H1 (cell line): Measurements from ENCODE around the gene HSPB1. TPM values are rescaled to one million over a fixed set of nuclear protein-coding genes. Genes with fewer than 3 reads are reported as not detected.

Experiments
- CTCF ChIA-PET: fragments of 300-600 bp; sonication (Branson Sonifier 250); formaldehyde crosslinking; loops from one replicate; lab custom pipeline; 2021; ENCODE audit not compliant: partially characterized antibody; lab: Charles Lee
- POLR2A ChIA-PET: fragments of 300-600 bp; sonication (Branson Sonifier 250); formaldehyde crosslinking; loops from one replicate; lab custom pipeline; 2021; ENCODE audit warnings: inconsistent platforms; ENCODE audit not compliant: partially characterized antibody; lab: Charles Lee
- DNase-seq, 2 experiments: peaks; one replicate each; pipeline versions ENCODE4 v3.0.0 to v3.0.0-alpha.2; 2010 to 2022; ENCODE audit warnings: low spot score in 2 of 2, low read depth in 1 of 2, mixed read lengths in 1 of 2
- FAIRE-seq: peaks from 2 replicates; lab custom pipeline; 2011; peaks lifted over from hg19 to GRCh38; lab: Jason Lieb, UNC
- H2AFZ ChIP-seq: 2 replicates; pipeline ENCODE4 v1.8.1; 2012; ENCODE audit warnings: low read length, inconsistent platforms
- H2AK5ac ChIP-seq: 2 replicates; pipeline ENCODE4 v1.6.1; 2013; ENCODE audit warnings: low read depth, low read length
- H2BK120ac ChIP-seq: replicated peaks from 2 replicates; pipeline ENCODE3; 2013; ENCODE audit warnings: low read depth, low read length, inconsistent platforms
- H2BK12ac ChIP-seq: 2 replicates; pipeline ENCODE4 v1.6.1; 2013; ENCODE audit warnings: low read depth, low read length
- H2BK15ac ChIP-seq: 2 replicates; pipeline ENCODE4 v1.6.1; 2013; ENCODE audit warnings: low read length
- H2BK20ac ChIP-seq: 2 replicates; pipeline ENCODE4 v1.6.1; 2013; ENCODE audit warnings: low read length
- H2BK5ac ChIP-seq: 2 replicates; pipeline ENCODE4 v1.6.1; 2013; ENCODE audit warnings: low read depth, low read length
- H3K14ac ChIP-seq: 2 replicates; pipeline ENCODE4 v1.6.1; 2013; ENCODE audit warnings: inconsistent platforms; ENCODE audit not compliant: insufficient read length
- H3K18ac ChIP-seq: 2 replicates; pipeline ENCODE4 v1.6.1; 2013; ENCODE audit warnings: low read length; ENCODE audit errors: extremely low read depth
- H3K23ac ChIP-seq: 2 replicates; pipeline ENCODE4 v1.6.1; 2013; ENCODE audit warnings: inconsistent platforms; ENCODE audit not compliant: insufficient read length
- H3K23me2 ChIP-seq: 2 replicates; pipeline ENCODE4 v1.6.1; 2013; ENCODE audit warnings: low read depth, low read length
- H3K27ac ChIP-seq: 2 replicates; pipeline ENCODE4 v1.6.1; 2011; ENCODE audit warnings: low read depth, low read length, inconsistent platforms
- H3K27me3 ChIP-seq, 4 experiments: replicated peaks in 1 of 4; 1 replicate in 1 of 4; 2 replicates in 3 of 4; pipeline versions ENCODE4 v1.6.1 to v1.8.1; 2011 to 2013; ENCODE audit warnings: low read length in 3 of 4, mild to moderate bottlenecking in 3 of 4, inconsistent platforms in 2 of 4, mixed read lengths in 2 of 4, moderate library complexity in 1 of 4; ENCODE audit not compliant: control insufficient read depth in 3 of 4, insufficient read depth in 3 of 4; ENCODE audit errors: extremely low read depth in 1 of 4
- H3K36me3 ChIP-seq, 4 experiments: 2 replicates each; pipeline versions ENCODE4 v1.6.1 to v1.8.1; 2011 to 2013; ENCODE audit warnings: mild to moderate bottlenecking in 4 of 4, low read length in 3 of 4, moderate library complexity in 2 of 4, control low read depth in 1 of 4, inconsistent platforms in 1 of 4; ENCODE audit not compliant: insufficient read depth in 4 of 4, control insufficient read depth in 2 of 4
- H3K4ac ChIP-seq: replicated peaks from 2 replicates; pipeline ENCODE3; 2013; ENCODE audit warnings: low read length, low read depth, mixed read lengths, inconsistent platforms; ENCODE audit not compliant: insufficient read length
- H3K4me1 ChIP-seq, 4 experiments: replicated peaks in 1 of 4; 1 replicate in 1 of 4; 2 replicates in 3 of 4; pipeline versions ENCODE4 v1.6.1 to v1.8.1; 2011 to 2013; ENCODE audit warnings: low read length in 3 of 4, inconsistent platforms in 2 of 4, mixed read lengths in 1 of 4; ENCODE audit not compliant: insufficient read depth in 4 of 4, control insufficient read depth in 3 of 4
- H3K4me2 ChIP-seq, 2 experiments: 2 replicates each; pipeline versions ENCODE4 v1.6.1 to v1.8.1; 2011 to 2013; ENCODE audit warnings: low read depth in 2 of 2, low read length in 2 of 2, control low read depth in 1 of 2, inconsistent platforms in 1 of 2, mild to moderate bottlenecking in 1 of 2; ENCODE audit not compliant: insufficient read depth in 1 of 2
- H3K4me3 ChIP-seq, 4 experiments: fragments of 200-600, 300-600 bp in 1 of 4; sonication (generic), shearing (Covaris generic), sonication (Bioruptor Twin) in 1 of 4; 2 replicates each; pipeline versions ENCODE4 v1.5.1 to v1.8.1; 2011 to 2016; ENCODE audit warnings: low read length in 4 of 4, low read depth in 3 of 4, control low read depth in 2 of 4, inconsistent platforms in 2 of 4, mild to moderate bottlenecking in 2 of 4, mixed read lengths in 1 of 4, moderate library complexity in 1 of 4; ENCODE audit not compliant: insufficient read depth in 2 of 4; ENCODE audit errors: extremely low read depth in 1 of 4
- H3K56ac ChIP-seq: replicated peaks from 2 replicates; pipeline ENCODE3; 2013; ENCODE audit warnings: low read depth, mild to moderate bottlenecking, mixed read lengths, low read length, inconsistent platforms; ENCODE audit not compliant: insufficient read length
- H3K79me1 ChIP-seq: 2 replicates; pipeline ENCODE4 v1.6.1; 2013; ENCODE audit warnings: low read depth, low read length, control low read depth
- H3K79me2 ChIP-seq, 2 experiments: 2 replicates each; pipeline versions ENCODE4 v1.6.1 to v1.8.1; 2012 to 2013; ENCODE audit warnings: low read length in 2 of 2, mild to moderate bottlenecking in 2 of 2, inconsistent platforms in 1 of 2; ENCODE audit not compliant: insufficient read depth in 2 of 2, control insufficient read depth in 1 of 2
- H3K9ac ChIP-seq, 4 experiments: replicated peaks in 1 of 4; 1 replicate in 1 of 4; 2 replicates in 3 of 4; pipeline versions ENCODE4 v1.6.1 to v1.8.1; 2011 to 2013; ENCODE audit warnings: low read depth in 3 of 4, low read length in 3 of 4, control low read depth in 2 of 4, mild to moderate bottlenecking in 2 of 4, moderate library complexity in 2 of 4, inconsistent platforms in 1 of 4; ENCODE audit errors: extremely low read depth in 1 of 4
- H3K9me3 ChIP-seq, 2 experiments: 2 replicates each; pipeline versions ENCODE4 v1.6.1 to v1.8.1; 2012 to 2013; ENCODE audit warnings: mild to moderate bottlenecking in 2 of 2, moderate library complexity in 2 of 2, control low read depth in 1 of 2, inconsistent platforms in 1 of 2, low read depth in 1 of 2, low read length in 1 of 2, mixed read lengths in 1 of 2; ENCODE audit not compliant: insufficient read depth in 2 of 2
- H4K20me1 ChIP-seq, 2 experiments: replicated peaks in 1 of 2; 2 replicates each; pipeline versions ENCODE3 to v1.8.1; 2011 to 2013; ENCODE audit warnings: inconsistent platforms in 2 of 2, low read length in 2 of 2, mild to moderate bottlenecking in 1 of 2; ENCODE audit not compliant: insufficient read depth in 2 of 2, control insufficient read depth in 1 of 2
- H4K5ac ChIP-seq: 2 replicates; pipeline ENCODE4 v1.6.1; 2013; ENCODE audit warnings: low read length, low read depth, mixed read lengths, inconsistent platforms; ENCODE audit not compliant: insufficient read length
- H4K8ac ChIP-seq: 2 replicates; pipeline ENCODE4 v1.8.0; 2013; ENCODE audit warnings: mild to moderate bottlenecking, moderate library complexity, low read length, inconsistent platforms; ENCODE audit not compliant: insufficient read depth; ENCODE audit errors: extremely low read depth
- H4K91ac ChIP-seq: replicated peaks from 2 replicates; pipeline ENCODE3; 2013; ENCODE audit warnings: low read length, mixed read lengths, inconsistent platforms; ENCODE audit not compliant: insufficient read length
- NANOG ChIP-seq: IDR thresholded peaks from 2 replicates; pipeline ENCODE4 v1.6.1; 2011; ENCODE audit warnings: low read length, low read depth, mild to moderate bottlenecking, inconsistent platforms; ENCODE audit not compliant: insufficient read depth, poor library complexity, severe bottlenecking
- YY1 ChIP-seq: IDR thresholded peaks from 2 replicates; pipeline ENCODE4 v1.6.1; 2011; ENCODE audit warnings: low read depth, mild to moderate bottlenecking, low read length
- WGBS, 2 experiments: shearing (Covaris generic) in 1 of 2; methylation state at CpG; one replicate each; pipeline versions ENCODE4 v1.1.6 to v1.1.7; 2013 to 2015; ENCODE audit warnings: low lambda C conversion rate in 2 of 2, mixed read lengths in 2 of 2, inconsistent platforms in 1 of 2, low coverage in 1 of 2, missing lambda C conversion rate in 1 of 2; ENCODE audit not compliant: insufficient replicate concordance in 2 of 2, insufficient coverage in 1 of 2, insufficient read length in 1 of 2; ENCODE audit errors: extremely low coverage in 1 of 2, missing lambda C conversion rate in 1 of 2; 5-methylcytosine and 5-hydroxymethylcytosine counted together
- polyA plus RNA-seq, 7 experiments: library from polyadenylated mRNA; depleted of rRNA in 3 of 7; stranded (reverse) in 5 of 7; unstranded in 2 of 7; fragments of >200 nt in 5 of 7; fragments of 200-250 nt in 2 of 7; gene quantifications; 1 replicate in 5 of 7; 2 replicates in 1 of 7; 4 replicates in 1 of 7; pipeline versions ENCODE4 v1.2.1 to v1.2.3, GENCODE V29; 2011 to 2013; ENCODE audit warnings: missing spikeins in 2 of 7, mixed read lengths in 2 of 7
- total RNA-seq: library from RNA; stranded (reverse); fragmentation: NEBNext Ultra II Directional; extraction: Animal tissue kit (Norgen Biotek cat#: 25700); gene quantifications from 2 replicates; pipeline ENCODE4 v1.2.1, GENCODE V29; 2021

The HSPB1 gene
- total and polyA plus RNA-seq, 2 of the 8 experiments (the other 6 are each of a cell fraction or from before 2014, with no cell fraction given) = 165 to 254 TPM

DNA sequence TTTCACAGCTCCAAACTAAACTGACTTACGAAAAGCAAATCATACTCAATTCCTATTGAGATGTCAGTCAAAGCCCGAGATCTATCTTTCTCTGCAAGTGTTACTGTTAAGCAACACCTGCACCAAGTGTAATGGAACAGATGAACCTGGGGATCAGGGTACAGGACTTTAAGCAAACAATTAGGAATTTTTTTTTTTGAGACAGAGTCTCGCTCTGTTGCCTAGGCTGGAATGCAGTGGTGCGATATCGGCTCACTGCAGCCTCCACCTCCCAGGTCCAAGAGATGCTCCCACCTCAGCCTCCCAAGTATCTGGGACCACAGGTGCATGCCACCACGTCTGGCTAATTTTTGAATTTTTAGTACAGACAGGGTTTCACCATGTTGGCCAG, 41.5 kb downstream of the HSPB1 start:
- Histone ChIP-seq H3K4me2 (no peak overlapping the region), H3K4me3 (no peak overlapping the region), H3K23me2 (no peaks in the 10 kb centered on the region), H3K23ac (no peak overlapping the region), H3K79me1 (peaks cover 16% of the 10 kb centered on the region), H3K27me3 (no peaks in the 10 kb centered on the region), H3K9ac (no peak overlapping the region), H3K4ac (no peak overlapping the region), H2AFZ (no peak overlapping the region), H4K5ac (no peak overlapping the region), H4K8ac (no peak overlapping the region), H3K56ac (no peak overlapping the region), H4K20me1 (peaks cover 26 to 44% of the 10 kb centered on the region in 2 experiments), H3K36me3 (peaks cover 14 to 74% (median 47%) of the 10 kb centered on the region in 4 experiments), H3K27ac (no peak overlapping the region), H3K79me2 (peaks cover 43 to 99% of the 10 kb centered on the region in 2 experiments), H4K91ac (no peak overlapping the region), H3K14ac (no peak overlapping the region), H2BK5ac (no peak overlapping the region), H2BK120ac (no peak overlapping the region), H2AK5ac (no peak overlapping the region), H2BK12ac (no peak overlapping the region), H3K9me3 (no peaks in the 10 kb centered on the region), H3K18ac (no peak overlapping the region), H2BK15ac (no peak overlapping the region), H2BK20ac (no peak overlapping the region), H3K4me1 (0 out of 7 replicates have a peak, but pooled peaks cover 0 to 2% (median 0%) of the 10 kb centered on the region in 4 experiments)
- POLR2A ChIA-PET = interaction anchor here (0.7 to 15.6 kb wide), 7 partner anchors 10 to 89 kb away, joined by 3 to 249 read pairs (median 6); partner anchors contain the start of gene YWHAG
- WGBS, 2 experiments = 92% methylated on average over 6 of the region's 6 CpGs; no CpG with 5 or more reads in 1 of the 2 experiments
- no peak for FAIRE-seq
- no peak for DNase-seq
- TF ChIP-seq NANOG = no peak
- TF ChIP-seq YY1 = no peak
- CTCF ChIA-PET = interaction anchor here (0.5 to 0.7 kb wide), 2 partner anchors 11 to 41 kb away, joined by 3 read pairs; no protein-coding TSS in a partner anchor
